ENCODE results near the gene CTNNAL1.
"Not testable (repeated sequence)": the region's sequence is repeated elsewhere in the genome, so short reads cannot be mapped to it uniquely, and the experiment has no call there.

The CTNNAL1 gene

DNA sequence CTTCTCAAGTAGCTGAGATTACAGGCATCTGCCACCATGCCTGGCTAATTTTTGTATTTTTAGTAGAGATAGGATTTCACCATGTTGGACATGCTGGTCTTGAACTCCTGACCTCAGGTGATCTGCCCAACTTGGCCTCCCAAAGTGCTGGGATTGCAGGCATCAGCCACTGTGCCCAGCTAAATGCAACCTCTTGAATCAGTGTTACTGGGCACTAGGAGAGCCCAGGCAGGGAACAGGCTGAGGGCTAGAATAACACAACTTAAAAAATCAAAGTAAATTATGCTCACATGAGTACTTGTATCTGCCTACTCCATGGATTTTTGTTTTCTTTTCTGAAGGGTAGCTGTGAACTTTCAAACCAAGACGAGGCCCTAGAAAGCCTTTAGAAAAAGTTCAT, 92.9 kb downstream of the CTNNAL1 start:
- not testable (repeated sequence) for H3K27me3 ChIP-seq (ENCODE audit: control insufficient read depth in 5 of 5, insufficient read depth in 4 of 5, low read length in 5 of 5); H3K27ac ChIP-seq (ENCODE audit: low read depth, low read length); H3K9me3 ChIP-seq (ENCODE audit: control insufficient read depth in 5 of 5, low read length in 5 of 5); H3K4me1 ChIP-seq (ENCODE audit: control insufficient read depth in 5 of 5, insufficient read depth in 5 of 5, low read length in 5 of 5); H3K4me3 ChIP-seq (ENCODE audit: low read depth in 1 of 5, low read length in 5 of 5); H3K9ac ChIP-seq (ENCODE audit: low read length in 5 of 5)
- H3K36me3 ChIP-seq (ENCODE audit: control insufficient read depth in 5 of 5, insufficient read depth in 5 of 5, low read length in 5 of 5) = peaks cover 53 to 77% (median 65%) of the 10 kb centered on the region in 5 donors

DNA sequence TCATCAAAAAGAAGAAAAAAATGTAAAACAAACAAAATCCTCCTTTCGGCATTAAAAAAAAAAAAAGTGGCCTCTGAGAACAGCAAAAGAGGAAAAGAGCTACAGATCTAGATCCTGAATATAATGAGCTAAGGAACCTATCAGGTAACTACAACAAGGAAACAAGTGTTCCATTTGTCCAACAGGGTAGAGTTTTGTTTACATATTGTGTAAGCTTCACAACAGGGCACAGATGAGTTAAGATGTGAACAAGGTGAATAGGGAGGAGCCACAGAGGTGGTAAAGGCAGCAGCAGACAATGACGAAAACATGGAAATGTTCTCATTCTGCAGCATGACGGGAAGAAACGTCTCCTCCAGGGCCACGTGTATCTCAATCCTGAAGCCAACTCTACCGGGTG, 93.8 kb downstream of the CTNNAL1 start:
- Histone ChIP-seq H3K4me3 (ENCODE audit: low read depth in 1 of 5, low read length in 5 of 5) (no peak overlapping the region), H3K27ac (ENCODE audit: low read depth, low read length) (no peak overlapping the region), H3K9ac (ENCODE audit: low read length in 5 of 5) (no peak overlapping the region), H3K4me1 (ENCODE audit: control insufficient read depth in 5 of 5, insufficient read depth in 5 of 5, low read length in 5 of 5) (no peaks in the 10 kb centered on the region), H3K36me3 (ENCODE audit: control insufficient read depth in 5 of 5, insufficient read depth in 5 of 5, low read length in 5 of 5) (peaks cover 50 to 77% (median 62%) of the 10 kb centered on the region in 5 donors), H3K9me3 (ENCODE audit: control insufficient read depth in 5 of 5, low read length in 5 of 5) (no peaks in the 10 kb centered on the region), H3K27me3 (ENCODE audit: control insufficient read depth in 5 of 5, insufficient read depth in 4 of 5, low read length in 5 of 5) (no peaks in the 10 kb centered on the region)

DNA sequence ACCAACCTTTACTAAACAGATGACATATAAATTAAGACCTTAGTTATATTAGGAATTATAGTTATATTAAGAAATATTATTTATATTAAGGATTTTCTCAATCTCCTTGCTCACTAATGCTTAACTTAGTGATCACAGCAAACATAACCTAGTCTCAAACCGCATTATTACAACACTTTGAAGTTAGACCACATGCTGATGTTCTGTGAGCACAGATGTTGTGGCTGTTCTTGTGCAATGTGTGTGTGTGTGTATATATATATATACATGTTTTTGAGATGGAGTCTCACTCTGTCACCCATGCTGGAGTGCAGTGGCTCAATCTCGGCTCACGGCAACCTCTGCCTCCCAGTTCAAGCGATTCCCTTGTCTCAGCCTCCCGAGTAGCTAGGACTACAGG, 99.9 kb downstream of the CTNNAL1 start:
- Histone ChIP-seq H3K9ac (ENCODE audit: low read length in 5 of 5) (no peak overlapping the region), H3K36me3 (ENCODE audit: control insufficient read depth in 5 of 5, insufficient read depth in 5 of 5, low read length in 5 of 5) (peaks cover 41 to 84% (median 61%) of the 10 kb centered on the region in 5 donors), H3K9me3 (ENCODE audit: control insufficient read depth in 5 of 5, low read length in 5 of 5) (no peaks in the 10 kb centered on the region), H3K27ac (ENCODE audit: low read depth, low read length) (no peak overlapping the region), H3K4me1 (ENCODE audit: control insufficient read depth in 5 of 5, insufficient read depth in 5 of 5, low read length in 5 of 5) (no peaks in the 10 kb centered on the region), H3K4me3 (ENCODE audit: low read depth in 1 of 5, low read length in 5 of 5) (no peak overlapping the region), H3K27me3 (ENCODE audit: control insufficient read depth in 5 of 5, insufficient read depth in 4 of 5, low read length in 5 of 5) (no peaks in the 10 kb centered on the region)

DNA sequence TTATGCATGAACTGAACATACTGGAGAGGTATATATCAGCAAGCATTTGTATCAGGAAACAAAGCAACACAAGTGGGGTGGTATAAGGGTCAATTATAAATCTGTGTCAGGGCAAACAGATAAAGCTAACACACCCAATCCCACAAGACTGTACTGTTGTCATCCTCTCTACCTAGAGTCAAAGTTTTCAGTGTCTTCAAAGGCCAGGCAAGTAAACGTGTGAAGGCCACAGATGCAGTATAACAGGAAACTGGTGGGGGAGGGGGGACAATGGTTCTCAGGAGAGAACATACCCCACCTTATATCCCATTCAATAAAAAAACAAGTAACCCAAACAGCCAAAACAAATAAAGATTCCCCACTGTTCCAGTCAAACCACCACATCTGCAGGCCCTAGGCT, 101.5 kb downstream of the CTNNAL1 start:
- no peaks in the 10 kb centered on the region for H3K27me3 ChIP-seq (ENCODE audit: control insufficient read depth in 5 of 5, insufficient read depth in 4 of 5, low read length in 5 of 5)
- H3K9ac ChIP-seq (ENCODE audit: low read length in 5 of 5) = no peak overlapping the region
- H3K27ac ChIP-seq (ENCODE audit: low read depth, low read length) = no peak overlapping the region
- no peak overlapping the region for H3K4me3 ChIP-seq (ENCODE audit: low read depth in 1 of 5, low read length in 5 of 5)
- no peaks in the 10 kb centered on the region for H3K9me3 ChIP-seq (ENCODE audit: control insufficient read depth in 5 of 5, low read length in 5 of 5)
- peaks cover 54 to 84% (median 69%) of the 10 kb centered on the region in 5 donors for H3K36me3 ChIP-seq (ENCODE audit: control insufficient read depth in 5 of 5, insufficient read depth in 5 of 5, low read length in 5 of 5)
- no peaks in the 10 kb centered on the region for H3K4me1 ChIP-seq (ENCODE audit: control insufficient read depth in 5 of 5, insufficient read depth in 5 of 5, low read length in 5 of 5)

DNA sequence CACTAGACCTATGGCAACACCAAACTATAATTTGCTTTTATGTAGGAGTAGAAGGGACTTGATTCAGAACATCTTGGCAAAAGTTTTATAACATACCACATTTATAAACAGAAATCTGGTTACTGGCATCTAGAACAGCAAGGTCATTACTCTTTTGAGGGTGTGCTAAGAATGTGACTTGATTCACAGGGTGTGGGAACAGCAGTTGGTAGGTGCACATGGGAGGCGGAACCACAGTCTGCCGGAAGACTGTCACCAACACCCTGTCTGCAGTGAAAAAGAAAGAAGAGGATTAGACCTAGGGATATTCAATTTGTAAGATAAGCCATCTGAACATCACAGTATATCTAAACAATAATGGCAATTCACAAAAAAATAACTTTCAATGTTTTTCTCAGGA, 102.4 kb downstream of the CTNNAL1 start:
- Histone ChIP-seq H3K9ac (ENCODE audit: low read length in 5 of 5) (no peak overlapping the region), H3K4me1 (ENCODE audit: control insufficient read depth in 5 of 5, insufficient read depth in 5 of 5, low read length in 5 of 5) (no peaks in the 10 kb centered on the region), H3K36me3 (ENCODE audit: control insufficient read depth in 5 of 5, insufficient read depth in 5 of 5, low read length in 5 of 5) (peaks cover 53 to 90% (median 73%) of the 10 kb centered on the region in 5 donors), H3K9me3 (ENCODE audit: control insufficient read depth in 5 of 5, low read length in 5 of 5) (no peaks in the 10 kb centered on the region), H3K27me3 (ENCODE audit: control insufficient read depth in 5 of 5, insufficient read depth in 4 of 5, low read length in 5 of 5) (no peaks in the 10 kb centered on the region), H3K4me3 (ENCODE audit: low read depth in 1 of 5, low read length in 5 of 5) (no peak overlapping the region), H3K27ac (ENCODE audit: low read depth, low read length) (no peak overlapping the region)

DNA sequence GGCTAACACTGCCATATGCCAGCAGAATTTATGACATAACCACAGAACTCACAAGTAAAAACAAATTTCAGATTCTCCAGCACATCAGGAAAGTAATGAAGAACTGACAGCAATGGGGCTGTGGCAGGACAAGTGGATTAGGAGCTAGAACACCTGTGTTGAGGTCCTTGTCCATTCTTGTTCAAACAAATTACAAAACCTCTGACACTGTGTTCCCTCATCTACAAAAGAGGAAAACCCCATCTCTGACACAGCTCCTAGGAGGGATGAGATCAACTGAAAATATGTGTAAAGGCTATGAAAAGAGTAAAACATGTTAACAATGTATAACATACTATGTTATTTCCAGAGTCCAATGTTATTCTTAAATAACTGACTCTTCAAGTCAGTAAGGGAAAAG, 102.9 kb downstream of the CTNNAL1 start:
- peaks cover 54 to 89% (median 73%) of the 10 kb centered on the region in 5 donors for H3K36me3 ChIP-seq (ENCODE audit: control insufficient read depth in 5 of 5, insufficient read depth in 5 of 5, low read length in 5 of 5)
- H3K27me3 ChIP-seq (ENCODE audit: control insufficient read depth in 5 of 5, insufficient read depth in 4 of 5, low read length in 5 of 5) = no peaks in the 10 kb centered on the region
- no peak overlapping the region for H3K9ac ChIP-seq (ENCODE audit: low read length in 5 of 5)
- H3K4me3 ChIP-seq (ENCODE audit: low read depth in 1 of 5, low read length in 5 of 5) = no peak overlapping the region
- no peaks in the 10 kb centered on the region for H3K4me1 ChIP-seq (ENCODE audit: control insufficient read depth in 5 of 5, insufficient read depth in 5 of 5, low read length in 5 of 5)
- no peak overlapping the region for H3K27ac ChIP-seq (ENCODE audit: low read depth, low read length)
- H3K9me3 ChIP-seq (ENCODE audit: control insufficient read depth in 5 of 5, low read length in 5 of 5) = no peaks in the 10 kb centered on the region

DNA sequence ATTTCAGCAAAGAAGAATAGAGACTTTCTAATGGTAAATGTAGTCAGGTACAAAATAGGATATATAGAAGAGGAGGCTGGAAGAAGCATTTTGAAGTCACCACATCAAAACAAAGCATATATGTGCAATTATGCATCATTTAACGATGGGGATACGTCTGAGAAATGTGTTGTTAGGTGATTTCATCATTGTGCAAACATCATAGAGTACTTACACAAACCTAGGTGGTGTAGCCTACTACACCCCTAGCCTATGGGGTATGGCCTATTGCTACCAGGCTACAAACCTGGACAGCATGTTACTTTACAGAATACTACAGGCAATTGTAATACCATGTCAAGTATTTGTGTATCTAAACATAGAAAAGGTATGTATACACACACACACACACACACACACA, 107.8 kb downstream of the CTNNAL1 start:
- no peaks in the 10 kb centered on the region for H3K4me1 ChIP-seq (ENCODE audit: control insufficient read depth in 5 of 5, insufficient read depth in 5 of 5, low read length in 5 of 5)
- no peaks in the 10 kb centered on the region for H3K9me3 ChIP-seq (ENCODE audit: control insufficient read depth in 5 of 5, low read length in 5 of 5)
- no peak overlapping the region for H3K4me3 ChIP-seq (ENCODE audit: low read depth in 1 of 5, low read length in 5 of 5)
- no peaks in the 10 kb centered on the region for H3K27me3 ChIP-seq (ENCODE audit: control insufficient read depth in 5 of 5, insufficient read depth in 4 of 5, low read length in 5 of 5)
- no peak overlapping the region for H3K9ac ChIP-seq (ENCODE audit: low read length in 5 of 5)
- peaks cover 71 to 93% (median 83%) of the 10 kb centered on the region in 5 donors for H3K36me3 ChIP-seq (ENCODE audit: control insufficient read depth in 5 of 5, insufficient read depth in 5 of 5, low read length in 5 of 5)
- no peak overlapping the region for H3K27ac ChIP-seq (ENCODE audit: low read depth, low read length)

DNA sequence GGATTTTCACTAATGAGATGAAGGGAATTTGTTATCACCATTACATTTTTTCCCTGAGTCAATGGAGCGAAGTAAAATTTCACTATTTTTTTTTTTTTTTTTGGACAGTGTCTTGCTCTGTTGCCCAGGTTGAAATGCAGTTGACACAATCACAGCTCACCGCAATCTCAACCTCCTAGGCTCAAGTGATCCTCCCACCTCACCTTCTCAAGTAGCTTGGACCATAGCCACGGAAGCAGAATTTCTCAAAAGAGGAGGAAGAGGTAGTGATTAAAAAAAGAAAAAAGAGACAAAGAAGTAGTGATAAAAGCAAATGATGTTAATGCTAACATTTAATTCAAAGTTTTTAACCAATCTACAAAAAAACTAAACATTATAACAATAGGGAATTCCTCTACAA, 109.1 kb downstream of the CTNNAL1 start:
- Histone ChIP-seq H3K9me3 (ENCODE audit: control insufficient read depth in 5 of 5, low read length in 5 of 5) (no peaks in the 10 kb centered on the region), H3K27ac (ENCODE audit: low read depth, low read length) (no peak overlapping the region), H3K4me3 (ENCODE audit: low read depth in 1 of 5, low read length in 5 of 5) (no peak overlapping the region), H3K9ac (ENCODE audit: low read length in 5 of 5) (no peak overlapping the region), H3K27me3 (ENCODE audit: control insufficient read depth in 5 of 5, insufficient read depth in 4 of 5, low read length in 5 of 5) (no peaks in the 10 kb centered on the region), H3K36me3 (ENCODE audit: control insufficient read depth in 5 of 5, insufficient read depth in 5 of 5, low read length in 5 of 5) (peaks cover 75 to 93% (median 85%) of the 10 kb centered on the region in 5 donors), H3K4me1 (ENCODE audit: control insufficient read depth in 5 of 5, insufficient read depth in 5 of 5, low read length in 5 of 5) (no peaks in the 10 kb centered on the region)

DNA sequence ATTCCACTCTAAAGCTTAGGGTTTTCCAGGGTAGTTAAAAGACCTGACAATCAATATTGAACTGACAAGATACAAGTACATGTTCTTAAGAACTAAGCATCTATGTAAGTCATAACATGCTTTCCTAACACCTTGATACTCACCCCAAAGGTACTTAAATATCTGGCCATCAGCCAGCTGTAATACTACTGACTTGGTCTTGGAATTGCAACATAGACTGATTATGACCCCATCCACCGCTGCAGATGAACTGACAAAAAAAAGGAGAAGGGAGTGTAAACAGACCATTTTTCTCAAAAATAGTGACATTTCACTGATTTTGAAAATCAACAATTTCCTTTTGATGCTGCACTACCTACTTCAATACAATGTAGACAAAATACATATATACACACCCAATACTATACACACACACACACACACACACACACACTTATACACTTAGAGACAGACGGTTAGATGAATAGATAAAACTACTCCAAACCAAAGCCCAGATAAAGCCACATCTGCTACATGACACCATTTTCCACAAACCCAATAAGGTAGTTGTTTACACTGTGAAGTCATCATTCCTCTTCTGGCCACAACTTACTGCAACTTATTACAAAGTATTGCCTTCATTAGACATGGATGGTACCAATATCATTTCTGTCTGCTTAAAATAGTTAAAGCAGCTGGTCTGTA, 109.7 kb downstream of the CTNNAL1 start:
- Histone ChIP-seq H3K27ac (ENCODE audit: low read depth, low read length) (no peak overlapping the region), H3K4me3 (ENCODE audit: low read depth in 1 of 5, low read length in 5 of 5) (no peak overlapping the region), H3K27me3 (ENCODE audit: control insufficient read depth in 5 of 5, insufficient read depth in 4 of 5, low read length in 5 of 5) (no peaks in the 10 kb centered on the region), H3K9me3 (ENCODE audit: control insufficient read depth in 5 of 5, low read length in 5 of 5) (no peaks in the 10 kb centered on the region), H3K9ac (ENCODE audit: low read length in 5 of 5) (no peak overlapping the region), H3K4me1 (ENCODE audit: control insufficient read depth in 5 of 5, insufficient read depth in 5 of 5, low read length in 5 of 5) (no peaks in the 10 kb centered on the region), H3K36me3 (ENCODE audit: control insufficient read depth in 5 of 5, insufficient read depth in 5 of 5, low read length in 5 of 5) (peaks cover 76 to 93% (median 79%) of the 10 kb centered on the region in 5 donors)

DNA sequence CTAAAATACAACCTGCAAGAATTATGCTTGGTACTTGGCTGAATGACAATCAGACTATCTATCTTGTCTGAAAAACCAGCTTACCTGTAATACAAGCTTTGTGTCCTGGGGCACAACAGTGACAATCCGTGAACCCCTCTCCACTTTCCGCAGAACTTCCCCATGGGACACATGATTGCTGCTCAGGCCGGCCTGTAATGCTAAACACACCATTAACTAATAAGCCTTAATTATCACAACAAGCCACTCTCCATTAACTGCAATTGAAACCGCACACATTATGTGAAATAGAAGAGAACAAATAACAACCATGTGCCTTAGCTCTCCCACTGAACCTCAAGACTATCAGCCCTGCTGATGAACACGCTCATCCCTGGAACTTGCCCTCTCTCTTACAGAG, 113.1 kb downstream of the CTNNAL1 start:
- H3K27me3 ChIP-seq (ENCODE audit: control insufficient read depth in 5 of 5, insufficient read depth in 4 of 5, low read length in 5 of 5) = no peaks in the 10 kb centered on the region
- H3K9ac ChIP-seq (ENCODE audit: low read length in 5 of 5) = no peak overlapping the region
- peaks cover 74 to 92% (median 77%) of the 10 kb centered on the region in 5 donors for H3K36me3 ChIP-seq (ENCODE audit: control insufficient read depth in 5 of 5, insufficient read depth in 5 of 5, low read length in 5 of 5)
- H3K27ac ChIP-seq (ENCODE audit: low read depth, low read length) = no peak overlapping the region
- no peak overlapping the region for H3K4me3 ChIP-seq (ENCODE audit: low read depth in 1 of 5, low read length in 5 of 5)
- H3K9me3 ChIP-seq (ENCODE audit: control insufficient read depth in 5 of 5, low read length in 5 of 5) = no peaks in the 10 kb centered on the region
- no peaks in the 10 kb centered on the region for H3K4me1 ChIP-seq (ENCODE audit: control insufficient read depth in 5 of 5, insufficient read depth in 5 of 5, low read length in 5 of 5)

Data from subcutaneous abdominal adipose tissue (tissue), 5 donors.